Peyer's patch (tissue), 4 donors: ENCODE data around the gene CELSR1. TPM values are rescaled to one million over a fixed set of nuclear protein-coding genes. Genes with fewer than 3 reads are reported as not detected.

Experiments
- DNase-seq, 3 donors: peaks; one replicate each; pipeline ENCODE4 v3.0.0-alpha.2; 2017 to 2019
- H3K27ac ChIP-seq, 4 donors: fragments of 200-600 bp; sonication (generic); one replicate each; pipeline ENCODE4 v1.5.1; 2016 to 2019
- H3K27me3 ChIP-seq, 2 donors: fragments of 200-600 bp; sonication (generic); one replicate each; pipeline ENCODE4 v1.5.1; 2019
- H3K36me3 ChIP-seq, 3 donors: fragments of 200-600 bp; sonication (generic); one replicate each; pipeline ENCODE4 v1.5.1; 2016 to 2019
- H3K4me1 ChIP-seq, 4 donors: fragments of 200-600 bp; sonication (generic); one replicate each; pipeline ENCODE4 v1.5.1; 2016 to 2019
- H3K4me3 ChIP-seq, 4 donors: fragments of 200-600 bp; sonication (generic); 1 replicate in 3 of 4; 2 replicates in 1 of 4; pipeline ENCODE4 v1.5.1; 2016 to 2019; ENCODE audit warnings: mild to moderate bottlenecking in 1 of 4
- H3K9me3 ChIP-seq, 4 donors: fragments of 200-600 bp; sonication (generic); one replicate each; pipeline ENCODE4 v1.5.1; 2016 to 2019; ENCODE audit warnings: mild to moderate bottlenecking in 1 of 4
- POLR2A ChIP-seq, 2 donors: fragments of 450-650 bp; IDR thresholded peaks; one replicate each; pipeline ENCODE4 v1.5.1; 2017; ENCODE audit warnings: antibody characterized with exemption in 2 of 2, mild to moderate bottlenecking in 2 of 2, moderate library complexity in 2 of 2
- total RNA-seq, 4 donors: library from RNA; depleted of rRNA; stranded (reverse); fragments of >200 nt; gene quantifications; one replicate each; pipeline ENCODE4 v1.1.0, GENCODE V29; 2016
- TF ChIP-seq, protein P1 (sequence below), 6 experiments: fragments of 450-650 bp in 4 of 6; fragments of 200-600 bp in 2 of 6; sonication (generic) in 1 of 6; IDR thresholded peaks; one replicate each; pipeline ENCODE4 v1.5.1; 2017 to 2019; ENCODE audit warnings: antibody characterized with exemption in 6 of 6, mild to moderate bottlenecking in 3 of 6, moderate library complexity in 1 of 6

The CELSR1 gene
- total RNA-seq, 4 donors from 2014 or later, result 1.1 to 22.3 (median 1.5) TPM

DNA sequence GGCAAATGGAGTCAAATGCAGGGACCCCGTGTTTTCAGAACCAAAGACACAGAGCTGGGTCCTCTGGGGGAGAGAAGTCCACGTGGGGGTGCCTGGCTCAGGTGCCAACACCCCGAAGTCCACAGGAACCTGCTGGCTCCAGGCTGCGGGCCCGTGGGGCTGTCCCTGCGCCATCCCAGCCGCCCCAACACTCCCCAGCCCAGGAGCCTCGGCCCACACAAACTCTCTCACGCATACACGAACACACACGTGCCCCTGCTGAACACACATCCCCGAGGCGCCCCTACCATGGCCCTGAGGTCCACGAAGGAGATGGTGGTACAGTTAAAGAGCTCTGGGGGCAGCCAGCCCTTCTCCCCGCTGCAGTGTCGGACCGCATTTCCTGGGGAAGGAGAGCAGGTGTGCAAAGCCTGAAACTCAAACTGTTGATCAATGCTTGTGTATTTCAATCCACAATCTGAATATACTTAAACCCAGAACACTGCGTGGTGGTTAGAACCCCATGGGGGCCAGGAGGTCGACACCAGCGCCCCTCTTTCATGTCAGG lies 147.2 kb downstream of the CELSR1 start:
- H3K4me3 ChIP-seq, result no peak overlapping the region

DNA sequence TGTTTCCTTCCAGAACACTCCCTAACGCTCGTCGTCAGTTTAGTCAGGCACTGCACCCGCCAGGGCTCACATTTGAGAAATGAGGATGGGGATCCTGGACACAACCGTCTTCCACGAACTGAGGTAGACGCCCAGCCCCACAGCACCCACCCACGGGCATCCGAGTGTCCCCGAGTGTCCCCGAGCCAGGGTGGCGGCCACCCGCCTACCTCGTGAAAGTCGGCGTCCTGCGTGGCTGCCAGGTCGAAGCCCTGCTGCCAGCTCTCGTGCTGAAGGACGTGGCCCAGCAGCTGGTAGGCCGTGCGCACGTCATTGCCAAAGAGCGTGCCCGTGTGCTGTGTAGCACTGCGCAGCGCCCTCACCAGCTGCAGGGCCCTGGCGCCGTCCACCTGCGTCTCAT lies 148.3 kb downstream of the CELSR1 start:
- H3K27ac ChIP-seq, result no peak overlapping the region
- no peaks in the 10 kb centered on the region for H3K27me3 ChIP-seq
- H3K9me3 ChIP-seq, result no peaks in the 10 kb centered on the region
- no peaks in the 10 kb centered on the region for H3K4me1 ChIP-seq
- TF ChIP-seq POLR2A (IDR thresholded peaks at IDR 0.05), result no peak
- TF ChIP-seq, protein P1, sequence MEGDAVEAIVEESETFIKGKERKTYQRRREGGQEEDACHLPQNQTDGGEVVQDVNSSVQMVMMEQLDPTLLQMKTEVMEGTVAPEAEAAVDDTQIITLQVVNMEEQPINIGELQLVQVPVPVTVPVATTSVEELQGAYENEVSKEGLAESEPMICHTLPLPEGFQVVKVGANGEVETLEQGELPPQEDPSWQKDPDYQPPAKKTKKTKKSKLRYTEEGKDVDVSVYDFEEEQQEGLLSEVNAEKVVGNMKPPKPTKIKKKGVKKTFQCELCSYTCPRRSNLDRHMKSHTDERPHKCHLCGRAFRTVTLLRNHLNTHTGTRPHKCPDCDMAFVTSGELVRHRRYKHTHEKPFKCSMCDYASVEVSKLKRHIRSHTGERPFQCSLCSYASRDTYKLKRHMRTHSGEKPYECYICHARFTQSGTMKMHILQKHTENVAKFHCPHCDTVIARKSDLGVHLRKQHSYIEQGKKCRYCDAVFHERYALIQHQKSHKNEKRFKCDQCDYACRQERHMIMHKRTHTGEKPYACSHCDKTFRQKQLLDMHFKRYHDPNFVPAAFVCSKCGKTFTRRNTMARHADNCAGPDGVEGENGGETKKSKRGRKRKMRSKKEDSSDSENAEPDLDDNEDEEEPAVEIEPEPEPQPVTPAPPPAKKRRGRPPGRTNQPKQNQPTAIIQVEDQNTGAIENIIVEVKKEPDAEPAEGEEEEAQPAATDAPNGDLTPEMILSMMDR (IDR thresholded peaks at IDR 0.05), result no peak
- no peak for DNase-seq
- no peak overlapping the region for H3K4me3 ChIP-seq
- no peaks in the 10 kb centered on the region for H3K36me3 ChIP-seq

More for the DNA sequence above, 147.2 kb downstream of the CELSR1 start:
- Histone ChIP-seq H3K9me3 (no peaks in the 10 kb centered on the region), H3K27me3 (no peaks in the 10 kb centered on the region), H3K4me1 (no peaks in the 10 kb centered on the region), H3K27ac (no peak overlapping the region), H3K36me3 (no peaks in the 10 kb centered on the region)
- DNase-seq, result no peak
- TF ChIP-seq, protein P1 (IDR thresholded peaks at IDR 0.05), result no peak
- no peak for TF ChIP-seq POLR2A (IDR thresholded peaks at IDR 0.05)

DNA sequence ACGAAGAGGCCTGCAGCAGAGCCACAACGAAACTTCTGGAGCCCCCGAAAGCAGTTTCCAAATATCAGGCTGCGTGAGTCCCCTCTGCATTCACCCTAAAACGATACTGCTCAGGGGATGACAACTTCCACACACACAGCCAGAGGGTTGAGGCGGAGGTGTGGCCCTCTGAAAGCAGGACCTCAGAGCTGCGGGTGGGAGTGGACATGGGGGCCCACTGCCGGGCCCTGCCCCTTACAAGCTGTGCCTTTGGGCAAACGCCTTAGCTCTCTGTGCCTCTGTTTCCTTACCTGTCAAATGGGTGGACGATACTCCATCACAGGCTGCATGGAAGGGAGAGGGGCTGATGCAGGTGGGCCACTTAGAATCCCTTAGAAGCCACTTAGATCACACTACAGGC lies 148.8 kb downstream of the CELSR1 start:
- DNase-seq, result no peak
- TF ChIP-seq, protein P1 (IDR thresholded peaks at IDR 0.05), result no peak
- TF ChIP-seq POLR2A (IDR thresholded peaks at IDR 0.05), result no peak
- Histone ChIP-seq H3K4me3 (no peak overlapping the region), H3K27me3 (no peaks in the 10 kb centered on the region), H3K4me1 (no peaks in the 10 kb centered on the region), H3K36me3 (no peaks in the 10 kb centered on the region), H3K27ac (no peak overlapping the region), H3K9me3 (no peaks in the 10 kb centered on the region)

DNA sequence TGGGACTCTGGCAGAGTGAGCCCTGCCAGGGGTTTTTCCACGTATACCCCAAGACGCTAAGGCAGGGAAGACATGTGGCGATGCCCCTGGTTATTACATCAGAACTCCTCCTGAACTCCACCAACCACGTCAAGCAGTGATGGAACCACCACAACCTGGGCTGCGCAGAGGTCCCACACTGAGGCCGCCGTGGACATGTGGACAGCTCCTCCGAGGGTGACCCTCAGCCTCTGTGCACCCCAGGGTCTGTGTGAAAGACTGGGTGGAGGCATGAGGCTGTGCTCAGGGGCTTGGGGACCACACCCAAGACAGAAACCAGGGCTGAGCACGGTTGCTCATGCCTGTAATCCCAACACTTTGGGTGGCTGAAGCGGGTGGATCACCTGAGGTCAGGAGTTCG lies 149.7 kb downstream of the CELSR1 start:
- no peak for DNase-seq
- H3K4me1 ChIP-seq, result no peaks in the 10 kb centered on the region
- no peaks in the 10 kb centered on the region for H3K36me3 ChIP-seq

DNA sequence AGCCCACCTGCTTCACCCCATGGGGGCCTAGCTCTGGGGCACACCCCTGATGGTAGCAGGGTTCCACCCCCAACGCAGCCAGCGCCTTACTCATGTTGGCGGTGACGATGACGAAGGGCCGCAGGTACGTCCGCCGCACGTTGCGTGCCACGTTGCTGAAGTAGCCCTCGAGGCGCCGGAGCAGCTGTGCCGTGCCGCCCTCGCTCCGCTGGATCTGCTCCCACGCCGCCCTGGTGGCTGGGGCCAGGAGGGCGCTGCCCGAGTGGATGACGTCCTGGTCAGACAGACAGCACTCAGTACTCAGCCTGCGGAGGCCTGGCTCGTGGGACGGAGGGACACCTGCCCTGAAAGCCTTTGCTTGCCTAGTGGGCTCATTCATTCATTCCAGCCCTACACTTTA lies 151.1 kb downstream of the CELSR1 start:
- Histone ChIP-seq H3K27ac (no peak overlapping the region), H3K27me3 (no peaks in the 10 kb centered on the region), H3K4me1 (no peaks in the 10 kb centered on the region), H3K36me3 (no peaks in the 10 kb centered on the region), H3K9me3 (no peaks in the 10 kb centered on the region), H3K4me3 (no peak overlapping the region)
- no peak for TF ChIP-seq POLR2A (IDR thresholded peaks at IDR 0.05)
- TF ChIP-seq, protein P1 (IDR thresholded peaks at IDR 0.05), result peak in 1 of 6 experiments; percentile 6
- no peak for DNase-seq

More for the DNA sequence above, 149.7 kb downstream of the CELSR1 start:
- Histone ChIP-seq H3K27me3 (no peaks in the 10 kb centered on the region), H3K9me3 (no peaks in the 10 kb centered on the region), H3K4me3 (no peak overlapping the region), H3K27ac (no peak overlapping the region)
- no peak for TF ChIP-seq POLR2A (IDR thresholded peaks at IDR 0.05)
- TF ChIP-seq, protein P1 (IDR thresholded peaks at IDR 0.05), result no peak

DNA sequence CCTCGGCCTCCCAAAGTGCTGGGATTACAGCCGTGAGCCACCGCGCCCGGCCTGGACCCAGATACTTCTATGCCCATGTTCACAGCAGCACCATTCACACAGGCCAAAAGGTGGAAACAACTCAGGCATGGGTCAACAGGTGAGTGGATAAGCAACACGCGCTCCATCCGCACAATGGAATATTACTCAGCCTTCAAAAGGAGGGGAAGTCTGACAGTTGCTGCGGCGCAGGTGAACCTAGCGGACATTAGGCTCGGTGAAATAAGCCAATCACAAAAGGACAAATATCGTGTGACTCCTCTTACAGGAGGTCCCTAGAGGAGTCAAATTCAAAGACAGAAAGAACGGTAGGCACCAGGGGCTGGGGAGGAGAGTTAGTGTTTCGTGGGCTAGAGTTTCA lies 154.9 kb downstream of the CELSR1 start:
- TF ChIP-seq, protein P1 (IDR thresholded peaks at IDR 0.05), result no peak
- TF ChIP-seq POLR2A (IDR thresholded peaks at IDR 0.05), result no peak

More for the DNA sequence above, 154.9 kb downstream of the CELSR1 start:
- no peak overlapping the region for H3K4me3 ChIP-seq
- H3K36me3 ChIP-seq, result no peaks in the 10 kb centered on the region
- H3K27ac ChIP-seq, result no peak overlapping the region
- no peak for DNase-seq
- no peaks in the 10 kb centered on the region for H3K9me3 ChIP-seq
- H3K4me1 ChIP-seq, result peaks cover 0 to 16% (median 0%) of the 10 kb centered on the region in 4 donors
- H3K27me3 ChIP-seq, result no peaks in the 10 kb centered on the region
